ES-I3 (cell line): ENCODE measurements around the gene CD83.
"Not testable (repeated sequence)": the region's sequence is repeated elsewhere in the genome, so short reads cannot be mapped to it uniquely, and the experiment has no call there.

Source experiments
- H3K36me3 ChIP-seq: 2 replicates; pipeline ENCODE4 v1.6.1; 2013; ENCODE audit warnings: mild to moderate bottlenecking, low read length, control low read depth, moderate library complexity; ENCODE audit not compliant: insufficient read depth
- H3K4me1 ChIP-seq: 2 replicates; pipeline ENCODE4 v1.6.1; 2013; ENCODE audit warnings: mild to moderate bottlenecking, control low read depth, low read length; ENCODE audit not compliant: insufficient read depth
- H3K9ac ChIP-seq: 2 replicates; pipeline ENCODE4 v1.6.1; 2013; ENCODE audit warnings: low read depth, mild to moderate bottlenecking, low read length, moderate library complexity
- H3K9me3 ChIP-seq: 2 replicates; pipeline ENCODE4 v1.6.1; 2013; ENCODE audit warnings: mild to moderate bottlenecking, low read length, moderate library complexity; ENCODE audit not compliant: control insufficient read depth, insufficient read depth

Gene CD83, protein sequence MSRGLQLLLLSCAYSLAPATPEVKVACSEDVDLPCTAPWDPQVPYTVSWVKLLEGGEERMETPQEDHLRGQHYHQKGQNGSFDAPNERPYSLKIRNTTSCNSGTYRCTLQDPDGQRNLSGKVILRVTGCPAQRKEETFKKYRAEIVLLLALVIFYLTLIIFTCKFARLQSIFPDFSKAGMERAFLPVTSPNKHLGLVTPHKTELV

GRCh38 chr6:14117158-14118090, at the start of gene CD83:
TSS of gene CD83 (plus strand) at chr6:14117772. CDS start at chr6:14117812, 40 bp downstream.
- Histone ChIP-seq H3K4me1 (no peaks in the 10 kb centered on the region), H3K9me3 (no peaks in the 10 kb centered on the region), H3K9ac (peak within 1 kb of the TSS; percentile 87)

DNA sequence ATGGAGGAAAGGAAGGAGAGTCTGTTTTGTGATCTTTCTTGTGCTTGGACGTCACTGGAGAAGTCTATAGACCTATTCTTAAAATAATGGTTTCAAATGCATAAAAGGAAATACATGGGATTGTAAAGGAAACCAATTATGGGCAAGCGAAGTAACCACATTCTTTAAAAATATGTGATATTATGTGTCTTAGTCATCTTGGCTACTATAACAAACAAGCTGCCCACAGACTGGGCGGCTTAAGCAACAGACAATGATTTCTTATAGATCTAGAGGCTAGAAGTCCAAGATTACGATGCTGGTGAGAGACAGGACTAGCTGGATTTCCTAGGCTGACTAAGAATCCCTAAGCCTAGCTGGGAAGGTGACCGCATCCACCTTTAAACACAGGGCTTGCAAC, 49.4 kb upstream of the CD83 start:
- no peaks in the 10 kb centered on the region for H3K9me3 ChIP-seq
- H3K4me1 ChIP-seq = no peaks in the 10 kb centered on the region
- no peaks in the 10 kb centered on the region for H3K36me3 ChIP-seq
- H3K9ac ChIP-seq = no peak overlapping the region

More at GRCh38 chr6:14117158-14118090, at the start of gene CD83:
- H3K36me3 ChIP-seq = no peaks in the 10 kb centered on the region

DNA sequence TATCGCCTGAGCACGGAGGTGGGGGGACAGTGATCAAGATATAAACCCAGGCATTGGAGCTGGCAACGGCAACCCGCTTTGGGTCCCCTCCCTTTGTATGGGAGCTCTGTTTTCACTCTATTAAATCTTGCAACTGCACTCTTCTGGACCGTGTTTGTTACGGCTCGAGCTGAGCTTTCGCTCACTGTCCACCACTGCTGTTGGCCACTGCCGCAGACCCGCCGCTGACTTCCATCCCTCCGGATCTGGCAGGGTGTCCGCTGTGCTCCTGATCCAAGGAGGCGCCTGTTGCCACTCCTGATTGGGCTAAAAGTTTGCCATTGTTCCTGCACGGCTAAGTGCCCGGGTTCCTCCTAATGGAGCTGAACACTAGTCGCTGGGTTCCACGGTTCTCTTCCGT, 48.9 kb upstream of the CD83 start:
- Histone ChIP-seq H3K4me1 (no peaks in the 10 kb centered on the region), H3K36me3 (no peaks in the 10 kb centered on the region), H3K9me3 (no peaks in the 10 kb centered on the region), H3K9ac (no peak overlapping the region)

- Histone ChIP-seq H3K9ac (no peak overlapping the region), H3K36me3 (no peaks in the 10 kb centered on the region), H3K4me1 (no peaks in the 10 kb centered on the region), H3K9me3 (no peaks in the 10 kb centered on the region)
These were observed 47.1 kb upstream of the CD83 start for GRCh38 chr6:14070457-14070856.

GRCh38 chr6:14072084-14072483, 45.5 kb upstream of the CD83 start:
- no peaks in the 10 kb centered on the region for H3K36me3 ChIP-seq
- no peaks in the 10 kb centered on the region for H3K9me3 ChIP-seq
- H3K9ac ChIP-seq = no peak overlapping the region
- H3K4me1 ChIP-seq = no peaks in the 10 kb centered on the region

GRCh38 chr6:14073561-14074354, 43.8 kb upstream of the CD83 start:
- H3K9ac ChIP-seq, H3K9me3 ChIP-seq, H3K4me1 ChIP-seq, H3K36me3 ChIP-seq: not testable (repeated sequence)

- Histone ChIP-seq H3K4me1 (no peaks in the 10 kb centered on the region), H3K36me3 (no peaks in the 10 kb centered on the region), H3K9me3 (no peaks in the 10 kb centered on the region), H3K9ac (no peak overlapping the region)
These were observed 43.0 kb upstream of the CD83 start for GRCh38 chr6:14074476-14075094.

DNA sequence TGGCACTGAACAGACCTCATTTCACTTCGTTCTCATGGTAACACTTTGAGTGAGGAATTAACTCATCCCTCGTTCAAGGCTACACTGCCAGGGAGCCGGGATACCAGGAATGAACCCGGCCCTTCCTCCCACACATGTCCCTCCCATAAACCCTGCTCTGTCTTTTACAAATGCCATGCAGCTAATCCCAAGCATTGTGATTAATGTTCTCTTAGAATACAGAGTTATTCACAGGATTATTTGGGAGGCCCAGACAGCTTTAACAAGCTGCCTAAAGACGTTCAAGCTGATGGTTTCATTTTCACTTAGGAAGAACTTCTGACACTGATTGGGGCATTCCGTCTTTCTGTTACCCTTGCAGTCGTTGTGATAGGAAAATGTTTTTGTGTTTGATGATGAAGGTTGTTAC, 42.5 kb upstream of the CD83 start:
- H3K9me3 ChIP-seq = no peaks in the 10 kb centered on the region
- no peaks in the 10 kb centered on the region for H3K36me3 ChIP-seq
- H3K9ac ChIP-seq = no peak overlapping the region; the same call in 1 of the 2 replicates
- H3K4me1 ChIP-seq = no peaks in the 10 kb centered on the region; the same call in 1 of the 2 replicates

DNA sequence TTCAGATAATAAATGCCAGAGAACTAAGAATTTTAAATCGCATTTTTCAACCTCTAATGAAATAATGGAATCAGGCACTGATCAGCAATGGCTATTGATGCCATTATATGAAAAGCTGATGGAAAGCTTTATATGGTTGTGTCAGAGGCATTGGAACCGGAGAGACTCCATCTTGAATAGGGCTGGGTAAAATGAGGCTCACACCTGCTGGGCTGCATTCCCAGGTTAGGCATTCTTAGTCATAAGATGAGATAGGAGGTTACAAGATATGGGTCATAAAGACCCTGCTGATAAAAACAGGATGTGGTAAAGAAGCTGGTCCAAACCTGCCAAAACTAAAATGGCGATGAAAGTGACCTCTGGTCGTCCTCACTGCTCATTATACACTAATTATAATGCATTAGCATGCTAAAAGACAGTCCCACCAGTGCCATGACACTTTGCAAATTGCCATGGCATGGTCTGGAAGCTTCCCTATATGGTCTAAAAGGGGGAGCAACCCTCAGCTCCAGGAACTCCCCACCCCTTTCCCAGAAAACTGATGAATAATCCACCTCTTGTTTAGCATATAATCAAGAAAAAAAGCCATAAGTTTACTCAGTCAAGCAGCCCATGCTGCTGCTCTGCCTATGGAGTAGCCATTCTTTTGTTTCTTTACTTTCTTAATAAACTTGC, 40.2 kb upstream of the CD83 start:
- Histone ChIP-seq H3K36me3 (no peaks in the 10 kb centered on the region), H3K9ac (no peak overlapping the region), H3K9me3 (no peaks in the 10 kb centered on the region), H3K4me1 (no peaks in the 10 kb centered on the region; the same call in 1 of the 2 replicates)

GRCh38 chr6:14079433-14079832, 38.1 kb upstream of the CD83 start:
- Histone ChIP-seq H3K36me3 (no peaks in the 10 kb centered on the region), H3K9me3 (no peaks in the 10 kb centered on the region), H3K4me1 (no peaks in the 10 kb centered on the region; the same call in 1 of the 2 replicates), H3K9ac (no peak overlapping the region)

DNA sequence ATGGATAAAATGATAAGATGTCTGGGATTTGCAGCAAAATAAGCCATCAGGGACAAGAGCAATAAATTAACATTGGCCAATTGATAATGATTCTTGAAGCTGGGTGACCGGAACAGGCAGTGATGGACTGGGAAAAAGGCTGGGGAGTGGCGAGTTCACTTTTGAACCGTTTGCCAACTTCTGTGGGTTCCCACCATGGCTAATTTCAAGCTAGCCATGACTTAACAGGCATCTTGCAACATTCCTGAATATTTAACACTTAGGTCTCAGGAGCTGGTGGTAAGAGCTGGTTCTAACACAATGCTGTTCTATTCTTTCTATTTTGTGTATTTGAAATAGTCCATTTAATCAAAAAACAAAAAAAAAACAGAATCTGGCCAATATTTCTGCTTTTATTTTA, 37.6 kb upstream of the CD83 start:
- Histone ChIP-seq H3K36me3 (no peaks in the 10 kb centered on the region), H3K4me1 (no peaks in the 10 kb centered on the region; the same call in 1 of the 2 replicates), H3K9ac (no peak overlapping the region), H3K9me3 (no peaks in the 10 kb centered on the region)

GRCh38 chr6:14081126-14081525, 36.4 kb upstream of the CD83 start:
- Histone ChIP-seq H3K9ac (no peak overlapping the region), H3K36me3 (no peaks in the 10 kb centered on the region), H3K9me3 (no peaks in the 10 kb centered on the region), H3K4me1 (no peaks in the 10 kb centered on the region; the same call in 1 of the 2 replicates)

GRCh38 chr6:14082771-14083170, 34.8 kb upstream of the CD83 start:
- no peak overlapping the region for H3K9ac ChIP-seq
- no peaks in the 10 kb centered on the region; the same call in none of the 2 replicates for H3K4me1 ChIP-seq
- no peaks in the 10 kb centered on the region for H3K9me3 ChIP-seq
- no peaks in the 10 kb centered on the region for H3K36me3 ChIP-seq
